Skin epidermis (tissue), 12 donors: ENCODE results near the gene ATP6V1A.

Source experiments
- H3K27ac ChIP-seq, 21 experiments: fragments of 200-600 bp; sonication (generic) in 11 of 21; one replicate each; pipeline ENCODE4 v1.5.0; 2020; ENCODE audit warnings: mild to moderate bottlenecking in 3 of 21, inconsistent platforms in 2 of 21, moderate library complexity in 2 of 21
- H3K4me3 ChIP-seq, 7 experiments: fragments of 200-600 bp; sonication (generic) in 2 of 7; one replicate each; pipeline ENCODE4 v1.5.0; 2020; ENCODE audit warnings: inconsistent platforms in 2 of 7, mild to moderate bottlenecking in 2 of 7, moderate library complexity in 1 of 7

Gene ATP6V1A

GRCh38 chr3:113744941-113745755 lies 1.7 kb upstream of the ATP6V1A start:
- peak overlapping the region; percentile 79 to 99 (median 97) for H3K27ac ChIP-seq
- peak overlapping the region; percentile 61 to 95 (median 90) for H3K4me3 ChIP-seq

GRCh38 chr3:113745756-113746547 lies 883 bp upstream of the ATP6V1A start, which contains the start of gene NAA50:
Gene NAA50 (minus strand): TSS chr3:113746249. CDS start chr3:113745949, 300 bp downstream.
- Histone ChIP-seq H3K27ac (peak within 1 kb of the TSS; percentile 79 to 99 (median 97)), H3K4me3 (peak within 1 kb of the TSS; percentile 61 to 95 (median 90))

GRCh38 chr3:113747283-113748046 lies 630 bp downstream of the ATP6V1A start:
- peak overlapping the region; percentile 75 to 99 (median 97) for H3K27ac ChIP-seq

GRCh38 chr3:113751141-113751540 lies 4.3 kb downstream of the ATP6V1A start:
- peak overlapping the region in 2 of 21 experiments; percentile 11 to 44 for H3K27ac ChIP-seq
- no peak overlapping the region for H3K4me3 ChIP-seq

More at GRCh38 chr3:113747283-113748046, 630 bp downstream of the ATP6V1A start:
- peak overlapping the region; percentile 61 to 95 (median 90) for H3K4me3 ChIP-seq

GRCh38 chr3:113753376-113753985 lies 6.6 kb downstream of the ATP6V1A start:
- Histone ChIP-seq H3K27ac (no peak overlapping the region), H3K4me3 (no peak overlapping the region)

- Histone ChIP-seq H3K4me3 (no peak overlapping the region), H3K27ac (peak overlapping the region in 4 of 21 experiments; percentile 16 to 38 (median 32))
These were observed 7.8 kb downstream of the ATP6V1A start for GRCh38 chr3:113754494-113755159.

- H3K4me3 ChIP-seq: no peak overlapping the region
- H3K27ac ChIP-seq: no peak overlapping the region
These were observed 11.7 kb downstream of the ATP6V1A start for GRCh38 chr3:113758389-113759024.

- H3K27ac ChIP-seq: no peak overlapping the region
- no peak overlapping the region for H3K4me3 ChIP-seq
These were observed 17.9 kb downstream of the ATP6V1A start for GRCh38 chr3:113764698-113765097.

- no peak overlapping the region for H3K4me3 ChIP-seq
- peak overlapping the region in 1 of 21 experiments; percentile 16 for H3K27ac ChIP-seq
These were observed 22.7 kb downstream of the ATP6V1A start for GRCh38 chr3:113769551-113769950.

GRCh38 chr3:113771993-113772392 lies 25.2 kb downstream of the ATP6V1A start:
- no peak overlapping the region for H3K4me3 ChIP-seq
- H3K27ac ChIP-seq: no peak overlapping the region

- Histone ChIP-seq H3K4me3 (no peak overlapping the region), H3K27ac (peak overlapping the region in 1 of 21 experiments; percentile 12)
These were observed 26.5 kb downstream of the ATP6V1A start for GRCh38 chr3:113773381-113773780.

- H3K4me3 ChIP-seq: no peak overlapping the region
- H3K27ac ChIP-seq: no peak overlapping the region
These were observed 28.7 kb downstream of the ATP6V1A start for GRCh38 chr3:113775516-113775915.

- no peak overlapping the region for H3K4me3 ChIP-seq
- no peak overlapping the region for H3K27ac ChIP-seq
These were observed 29.7 kb downstream of the ATP6V1A start for GRCh38 chr3:113776564-113776963.

- no peak overlapping the region for H3K4me3 ChIP-seq
These were observed 36.6 kb downstream of the ATP6V1A start for GRCh38 chr3:113783463-113783862.

GRCh38 chr3:113783980-113784379 lies 37.1 kb downstream of the ATP6V1A start:
- H3K4me3 ChIP-seq: no peak overlapping the region
- peak overlapping the region in 10 of 21 experiments; percentile 1 to 59 (median 26) for H3K27ac ChIP-seq

More at GRCh38 chr3:113783463-113783862, 36.6 kb downstream of the ATP6V1A start:
- peak overlapping the region in 8 of 21 experiments; percentile 1 to 59 (median 34) for H3K27ac ChIP-seq

GRCh38 chr3:113791381-113791780 lies 44.5 kb downstream of the ATP6V1A start:
- no peak overlapping the region for H3K27ac ChIP-seq
- no peak overlapping the region for H3K4me3 ChIP-seq

GRCh38 chr3:113794526-113794925 lies 47.7 kb downstream of the ATP6V1A start:
- H3K27ac ChIP-seq: no peak overlapping the region
- H3K4me3 ChIP-seq: no peak overlapping the region

GRCh38 chr3:113795693-113796092 lies 48.9 kb downstream of the ATP6V1A start:
- H3K4me3 ChIP-seq: no peak overlapping the region
- H3K27ac ChIP-seq: no peak overlapping the region
